Skin epidermis (tissue), 12 donors: Measurements from ENCODE around the gene CLEC7A.

Source experiments
- H3K27ac ChIP-seq, 21 experiments: fragments of 200-600 bp; sonication (generic) in 11 of 21; one replicate each; pipeline ENCODE4 v1.5.0; 2020; ENCODE audit warnings: mild to moderate bottlenecking in 3 of 21, inconsistent platforms in 2 of 21, moderate library complexity in 2 of 21
- H3K4me3 ChIP-seq, 7 experiments: fragments of 200-600 bp; sonication (generic) in 2 of 7; one replicate each; pipeline ENCODE4 v1.5.0; 2020; ENCODE audit warnings: inconsistent platforms in 2 of 7, mild to moderate bottlenecking in 2 of 7, moderate library complexity in 1 of 7

CLEC7A gene

GRCh38 chr12:10130042-10130441, at the start of gene CLEC7A:
TSS of gene CLEC7A (minus strand) at chr12:10130199. CDS start at chr12:10130082, 117 bp downstream.
- Histone ChIP-seq H3K4me3 (peak within 1 kb of the TSS; percentile 11 to 35 (median 26)), H3K27ac (peak within 1 kb of the TSS in 20 of 21 experiments; percentile 26 to 87 (median 73))

GRCh38 chr12:10179776-10180181, 49.8 kb upstream of the CLEC7A start:
- Histone ChIP-seq H3K4me3 (no peak overlapping the region), H3K27ac (no peak overlapping the region)

- Histone ChIP-seq H3K4me3 (no peak within 1 kb of the TSS), H3K27ac (no peak within 1 kb of the TSS)
These were observed 48.8 kb upstream of the CLEC7A start, which contains the start of gene TMEM52B for GRCh38 chr12:10178821-10179220. TSS of gene TMEM52B (plus strand) at chr12:10179032. CDS start at chr12:10179575, 543 bp downstream.

- H3K27ac ChIP-seq = peak overlapping the region in 1 of 21 experiments; percentile 6
- H3K4me3 ChIP-seq = no peak overlapping the region
These were observed 46.0 kb upstream of the CLEC7A start for GRCh38 chr12:10175846-10176636.

GRCh38 chr12:10174986-10175614, 45.1 kb upstream of the CLEC7A start:
- H3K4me3 ChIP-seq = no peak overlapping the region
- H3K27ac ChIP-seq = no peak overlapping the region

GRCh38 chr12:10171973-10172728, 42.2 kb upstream of the CLEC7A start, which contains the start of gene OLR1:
TSS of gene OLR1 (minus strand) at chr12:10172132. CDS start at chr12:10172077, 55 bp downstream.
- no peak within 1 kb of the TSS for H3K4me3 ChIP-seq

GRCh38 chr12:10170216-10170615, 40.2 kb upstream of the CLEC7A start:
- no peak overlapping the region for H3K4me3 ChIP-seq
- H3K27ac ChIP-seq = no peak overlapping the region

More at GRCh38 chr12:10171973-10172728, 42.2 kb upstream of the CLEC7A start, which contains the start of gene OLR1:
- H3K27ac ChIP-seq = no peak within 1 kb of the TSS

GRCh38 chr12:10169104-10169503, 39.1 kb upstream of the CLEC7A start:
- no peak overlapping the region for H3K27ac ChIP-seq
- H3K4me3 ChIP-seq = no peak overlapping the region

- H3K27ac ChIP-seq = peak overlapping the region in 1 of 21 experiments; percentile 62
These were observed 37.6 kb upstream of the CLEC7A start for GRCh38 chr12:10167599-10167998.

GRCh38 chr12:10165421-10165820, 35.4 kb upstream of the CLEC7A start:
- Histone ChIP-seq H3K4me3 (no peak overlapping the region), H3K27ac (no peak overlapping the region)

More at GRCh38 chr12:10167599-10167998, 37.6 kb upstream of the CLEC7A start:
- H3K4me3 ChIP-seq = no peak overlapping the region

GRCh38 chr12:10163084-10163483, 33.1 kb upstream of the CLEC7A start:
- no peak overlapping the region for H3K4me3 ChIP-seq
- H3K27ac ChIP-seq = no peak overlapping the region

GRCh38 chr12:10160617-10161385, 30.8 kb upstream of the CLEC7A start:
- H3K27ac ChIP-seq = no peak overlapping the region

GRCh38 chr12:10159280-10159679, 29.3 kb upstream of the CLEC7A start:
- Histone ChIP-seq H3K27ac (no peak overlapping the region), H3K4me3 (no peak overlapping the region)

More at GRCh38 chr12:10160617-10161385, 30.8 kb upstream of the CLEC7A start:
- no peak overlapping the region for H3K4me3 ChIP-seq

- no peak overlapping the region for H3K4me3 ChIP-seq
- no peak overlapping the region for H3K27ac ChIP-seq
These were observed 28.4 kb upstream of the CLEC7A start for GRCh38 chr12:10158406-10158805.

GRCh38 chr12:10155966-10156365, 26.0 kb upstream of the CLEC7A start:
- Histone ChIP-seq H3K4me3 (no peak overlapping the region), H3K27ac (no peak overlapping the region)

GRCh38 chr12:10154145-10154496, 24.1 kb upstream of the CLEC7A start:
- H3K4me3 ChIP-seq = peak overlapping the region; percentile 35 to 57 (median 48)
- peak overlapping the region in 7 of 21 experiments; percentile 13 to 81 (median 49) for H3K27ac ChIP-seq

GRCh38 chr12:10153271-10154144, 23.5 kb upstream of the CLEC7A start:
- peak overlapping the region in 20 of 21 experiments; percentile 9 to 81 (median 62) for H3K27ac ChIP-seq
- peak overlapping the region; percentile 35 to 57 (median 48) for H3K4me3 ChIP-seq

GRCh38 chr12:10151621-10152020, 21.6 kb upstream of the CLEC7A start:
- H3K4me3 ChIP-seq = no peak overlapping the region
- no peak overlapping the region for H3K27ac ChIP-seq
